ENCODE results near the gene GOLGB1.

- TF ChIP-seq GLI2 (tag by site-specific recombination; IDR thresholded peaks at IDR 0.05; ENCODE audit: borderline replicate concordance, low read depth) (no peak), ZNF580 (tag by site-specific recombination; IDR thresholded peaks at IDR 0.05) (no peak)
These were observed 47.4 kb upstream of the GOLGB1 start for GRCh38 chr3:121796970-121797369.

Data from HEK293 (cell line).